NCI-H69 (cell line): ENCODE data around the gene BHLHE40.

Experiments
- DNase-seq: peaks from one replicate; lab custom pipeline; 2025; lab: John Stamatoyannopoulos, UW

The BHLHE40 gene

DNA sequence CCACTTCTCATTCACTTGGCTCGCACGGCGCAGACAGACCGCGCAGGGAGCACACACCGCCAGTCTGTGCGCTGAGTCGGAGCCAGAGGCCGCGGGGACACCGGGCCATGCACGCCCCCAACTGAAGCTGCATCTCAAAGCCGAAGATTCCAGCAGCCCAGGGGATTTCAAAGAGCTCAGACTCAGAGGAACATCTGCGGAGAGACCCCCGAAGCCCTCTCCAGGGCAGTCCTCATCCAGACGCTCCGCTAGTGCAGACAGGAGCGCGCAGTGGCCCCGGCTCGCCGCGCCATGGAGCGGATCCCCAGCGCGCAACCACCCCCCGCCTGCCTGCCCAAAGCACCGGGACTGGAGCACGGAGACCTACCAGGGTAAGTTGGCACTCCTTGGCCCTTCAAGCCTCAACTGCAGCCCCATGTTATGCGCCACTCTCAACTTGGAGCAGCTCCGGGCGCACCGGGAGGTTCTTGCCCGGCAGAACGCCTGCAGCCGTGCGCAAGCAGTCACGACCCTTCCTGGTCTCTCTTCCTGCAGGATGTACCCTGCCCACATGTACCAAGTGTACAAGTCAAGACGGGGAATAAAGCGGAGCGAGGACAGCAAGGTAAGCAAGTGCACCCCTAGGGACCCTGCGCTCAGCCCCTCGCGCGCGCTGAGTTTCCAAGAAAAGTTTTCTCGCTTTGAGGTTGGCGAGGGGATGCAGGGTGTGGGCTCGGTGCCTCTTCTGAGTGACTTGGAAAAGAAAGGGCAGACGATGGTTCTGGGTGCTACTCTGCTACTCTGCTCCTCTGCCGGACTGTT is at the start of gene BHLHE40:
Gene BHLHE40 (plus strand): TSS at position 10 of the 801 bp plus-strand sequence. CDS start 282 bp downstream, at position 292.
- DNase-seq = peak; percentile 63

DNA sequence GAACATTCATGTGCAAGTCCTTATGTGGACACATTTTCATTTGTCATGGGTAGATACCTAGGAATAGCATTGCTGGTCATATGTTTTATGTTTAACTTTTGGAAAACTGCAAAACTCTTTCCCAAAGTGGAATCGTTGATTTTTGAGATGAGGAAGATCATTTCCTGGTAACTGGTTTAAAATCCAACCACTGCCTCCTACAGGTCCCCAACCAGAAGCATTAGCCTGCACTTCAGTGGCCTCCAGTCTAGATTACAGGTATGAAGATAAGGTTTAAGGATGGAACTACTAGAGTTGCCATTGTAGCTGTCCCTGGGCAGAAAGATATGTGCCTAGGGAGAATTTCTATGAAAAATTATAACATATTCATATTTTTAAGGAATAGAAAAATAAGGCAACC is 48.7 kb upstream of the BHLHE40 start:
- no peak for DNase-seq

DNA sequence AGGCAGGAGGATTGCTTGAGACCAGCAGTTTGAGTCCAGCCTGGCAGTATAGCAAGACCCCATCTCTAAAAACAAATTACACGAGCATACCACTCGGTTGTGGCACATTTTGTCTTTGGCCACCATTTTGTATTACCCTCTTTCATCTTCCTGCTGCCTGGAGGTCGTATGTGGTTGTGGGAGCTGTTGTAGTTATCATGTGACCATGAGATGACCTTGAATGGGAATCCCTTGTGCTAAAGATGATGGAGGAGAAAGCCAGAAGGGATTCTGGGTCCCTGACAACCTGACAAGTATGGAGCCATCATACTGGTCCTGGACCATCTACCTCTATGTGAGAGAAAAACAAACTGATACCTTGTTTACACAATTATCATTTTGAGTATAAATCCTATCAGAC is 45.2 kb upstream of the BHLHE40 start:
- no peak for DNase-seq

DNA sequence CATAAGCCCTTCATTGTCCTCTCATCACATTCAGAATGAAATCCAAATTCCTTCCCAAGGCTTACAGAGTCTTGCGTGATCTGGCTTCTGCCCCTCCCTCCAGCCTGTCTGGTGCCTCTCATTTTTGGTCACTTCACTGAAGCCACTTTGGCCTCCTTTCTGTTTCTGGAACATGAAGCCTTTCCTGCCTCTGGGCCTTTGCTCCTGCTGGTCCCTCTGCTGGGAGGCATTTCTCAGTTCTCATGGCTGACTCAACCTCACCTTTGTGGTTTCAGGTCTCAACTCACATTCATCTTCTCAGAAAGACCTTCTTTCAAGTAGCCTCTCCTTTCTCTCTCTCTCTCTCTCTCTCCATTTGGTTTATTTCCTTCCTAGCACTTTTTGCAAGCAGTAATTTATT is 43.9 kb upstream of the BHLHE40 start:
- DNase-seq = no peak

DNA sequence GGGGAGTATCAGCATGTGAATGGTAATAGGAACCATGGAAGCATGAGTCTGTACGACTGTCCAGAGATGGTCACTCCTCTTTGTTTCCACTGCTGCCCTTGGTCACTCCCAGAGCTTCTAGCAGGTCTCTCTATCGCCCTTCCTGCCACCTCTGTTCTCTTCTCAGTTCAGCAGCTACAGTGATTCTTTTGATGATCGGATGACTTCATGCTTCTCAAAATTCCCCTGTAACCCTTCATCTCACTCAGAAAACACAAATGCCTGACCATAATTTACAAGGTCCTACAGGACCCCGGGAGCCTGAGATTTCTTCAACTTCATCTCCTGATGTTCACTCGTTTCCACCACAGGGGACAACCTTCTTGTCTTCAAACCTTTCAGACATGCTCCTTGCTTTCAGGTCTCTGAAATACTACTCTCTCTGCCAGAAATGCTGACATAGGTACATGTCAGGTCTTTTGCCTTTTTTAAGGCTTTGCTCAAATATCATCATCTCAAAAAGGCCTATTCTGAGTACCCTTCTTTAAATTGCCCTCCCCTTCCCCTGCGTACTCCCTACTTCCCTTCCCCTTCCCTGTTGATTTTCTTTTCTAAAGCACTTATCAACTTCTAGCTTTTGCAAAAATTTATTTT is 42.1 kb upstream of the BHLHE40 start:
- DNase-seq = no peak

DNA sequence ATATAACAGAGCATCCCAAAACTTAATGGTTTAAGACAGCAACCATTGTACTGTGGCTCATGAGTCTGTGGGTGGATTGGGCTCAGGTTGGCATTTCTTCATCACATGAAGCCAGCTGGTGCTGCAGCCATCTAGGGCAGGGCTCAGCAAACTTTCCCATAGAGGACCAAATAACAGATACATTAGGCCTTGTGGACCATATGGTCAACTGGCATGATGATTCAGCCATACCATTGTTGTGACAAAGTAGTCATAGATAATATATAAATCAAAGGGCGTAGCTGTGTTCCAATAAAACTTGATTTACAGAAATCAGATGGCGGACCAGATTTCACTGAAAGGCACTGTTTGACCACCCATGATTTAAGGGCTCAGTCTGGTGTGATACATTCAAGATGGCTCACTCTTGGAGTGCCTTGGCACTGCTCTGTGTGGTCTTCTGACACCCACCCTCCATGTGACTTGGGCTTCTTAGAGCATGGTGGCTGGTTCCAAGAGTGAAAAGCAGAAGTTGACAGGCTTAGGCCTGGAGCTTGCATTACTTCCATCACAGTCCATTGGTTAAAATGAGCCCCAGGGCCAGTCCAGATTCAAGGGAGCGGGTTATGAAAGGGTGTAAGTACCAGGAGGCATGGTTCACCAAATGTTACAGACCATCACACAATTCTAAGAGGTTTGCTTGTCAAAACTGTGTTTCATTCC is 40.8 kb upstream of the BHLHE40 start:
- peak; percentile 10 for DNase-seq

DNA sequence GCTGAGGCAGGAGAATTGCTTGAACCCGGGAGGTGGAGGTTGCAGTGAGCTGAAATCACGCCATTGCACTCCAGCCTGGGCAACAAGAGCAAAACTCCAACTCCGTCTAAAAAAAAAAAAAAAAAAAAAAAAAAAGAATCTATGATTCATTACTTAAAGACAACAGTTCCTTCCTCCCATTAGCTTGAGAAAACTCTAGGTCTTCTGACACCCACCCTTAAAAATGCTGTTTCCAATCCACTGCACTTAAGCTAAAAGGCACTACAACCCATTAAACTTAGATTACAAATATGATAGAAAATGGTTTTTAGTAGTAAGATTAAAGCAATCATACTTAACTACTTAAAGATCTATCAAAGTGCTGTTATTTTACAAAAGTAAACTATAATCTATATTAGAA is 40.0 kb upstream of the BHLHE40 start:
- no peak for DNase-seq

DNA sequence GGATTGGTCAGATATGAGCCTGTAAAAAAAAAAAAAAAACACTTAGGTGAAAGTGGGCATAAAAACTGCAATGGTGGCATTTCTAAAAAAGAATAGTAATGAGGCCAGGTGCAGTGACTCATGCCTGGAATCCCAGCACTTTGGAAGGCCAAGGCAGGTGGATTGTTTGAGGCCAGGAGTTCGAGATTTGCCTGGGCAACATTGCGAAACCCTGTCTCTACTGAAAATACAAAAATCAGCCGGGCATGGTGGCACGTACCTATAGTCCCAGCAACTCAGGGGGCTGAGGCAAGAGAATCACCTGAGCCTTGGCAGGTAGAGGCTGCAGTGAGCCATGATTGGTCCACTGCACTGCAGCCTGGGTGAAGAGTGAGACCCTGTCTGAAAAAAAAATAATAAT is 38.3 kb upstream of the BHLHE40 start:
- no peak for DNase-seq

DNA sequence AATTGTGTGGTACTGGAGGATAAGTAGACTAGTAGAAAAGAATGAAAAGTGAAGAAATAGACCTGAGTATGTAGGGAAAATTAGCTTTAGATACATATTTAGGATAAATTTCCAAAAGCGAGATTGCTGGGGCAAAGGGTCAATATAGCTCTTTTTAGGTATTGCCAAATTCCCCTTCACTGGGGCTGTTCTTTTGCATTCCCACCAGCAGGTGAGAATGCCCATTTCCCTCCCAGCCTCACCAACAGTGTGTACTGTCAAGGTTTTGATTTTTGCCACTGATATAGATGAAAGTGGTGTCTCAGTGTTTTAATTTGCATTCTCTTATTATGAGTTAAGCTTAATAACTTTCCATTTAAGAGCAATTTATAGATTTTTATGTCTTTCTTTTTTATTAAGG is 35.7 kb upstream of the BHLHE40 start:
- DNase-seq = no peak

DNA sequence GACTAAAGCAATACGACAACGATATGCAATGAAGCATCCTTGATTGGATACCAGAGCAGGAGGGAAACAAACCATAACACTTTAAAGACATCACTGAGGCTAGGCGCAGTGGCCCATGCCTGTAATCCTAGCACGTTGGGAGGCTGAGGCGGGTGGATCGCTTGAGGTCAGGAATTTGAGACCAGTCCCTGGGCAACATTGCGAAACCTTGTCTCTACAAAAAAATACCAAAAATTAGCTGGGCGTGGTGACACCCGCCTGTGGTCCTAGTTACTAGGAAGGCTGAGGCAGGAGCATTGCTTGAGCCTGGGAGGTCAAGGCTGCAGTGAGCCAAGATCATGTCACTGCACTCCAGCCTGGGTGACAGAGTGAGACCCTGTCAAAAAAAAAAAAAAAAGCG is 33.9 kb upstream of the BHLHE40 start:
- no peak for DNase-seq

DNA sequence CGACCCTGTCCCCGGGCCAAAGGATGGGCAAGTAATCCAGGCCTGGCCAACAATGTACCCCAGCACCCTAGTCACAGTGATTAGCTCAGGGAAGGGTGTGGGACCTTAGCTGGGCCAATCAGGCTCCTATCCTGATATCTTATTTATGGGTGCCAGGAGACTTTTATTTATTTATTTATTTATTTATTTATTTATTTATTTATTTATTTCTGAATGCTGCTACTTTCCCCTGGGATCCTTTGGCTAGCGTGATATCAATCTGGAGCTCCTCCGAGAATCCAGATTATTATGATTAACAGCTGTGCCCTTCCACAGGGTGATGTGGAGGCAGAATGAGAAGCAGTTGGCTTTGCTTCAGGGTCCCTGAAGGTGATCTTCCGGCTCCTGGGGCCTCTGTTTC is 32.2 kb upstream of the BHLHE40 start:
- DNase-seq = no peak

DNA sequence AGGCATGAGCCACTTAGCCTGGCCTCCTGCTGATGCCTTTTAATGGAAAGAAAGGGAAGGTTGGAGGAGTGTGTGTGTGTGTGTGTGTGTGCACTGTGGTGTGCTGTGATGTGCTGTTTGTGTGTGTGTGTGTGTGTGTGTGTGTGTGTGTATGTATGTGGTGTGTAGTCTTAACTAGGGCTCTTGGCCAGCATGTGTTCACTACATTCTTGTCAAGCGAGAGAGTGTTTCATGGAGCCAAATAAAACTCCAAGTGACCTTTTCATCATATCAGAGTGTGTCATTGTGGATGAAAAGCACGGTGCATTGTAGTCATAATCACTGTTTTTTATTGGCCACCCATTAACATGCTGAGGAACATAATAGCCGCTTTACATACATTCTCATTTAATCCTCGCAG is 30.8 kb upstream of the BHLHE40 start:
- DNase-seq = peak; percentile 62

DNA sequence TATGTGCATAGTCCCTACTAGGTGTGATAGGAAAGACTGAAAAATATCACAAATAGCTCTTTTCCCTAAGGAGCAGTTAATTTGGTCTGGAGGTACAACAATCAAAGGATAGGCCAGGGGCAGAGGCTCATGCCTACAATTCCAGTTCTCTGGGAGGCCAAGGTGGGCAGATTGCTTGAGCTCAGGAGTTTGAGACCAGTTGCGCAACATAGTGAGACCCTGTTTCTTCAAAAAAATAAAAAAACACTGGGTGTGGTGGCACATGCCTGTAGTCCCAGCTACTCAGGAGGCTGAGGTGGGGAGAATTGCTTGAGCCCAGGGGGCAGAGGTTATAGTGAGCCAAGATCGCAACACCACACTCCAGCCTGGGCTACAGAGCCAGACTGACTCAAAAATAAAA is 30.2 kb upstream of the BHLHE40 start:
- DNase-seq = no peak

DNA sequence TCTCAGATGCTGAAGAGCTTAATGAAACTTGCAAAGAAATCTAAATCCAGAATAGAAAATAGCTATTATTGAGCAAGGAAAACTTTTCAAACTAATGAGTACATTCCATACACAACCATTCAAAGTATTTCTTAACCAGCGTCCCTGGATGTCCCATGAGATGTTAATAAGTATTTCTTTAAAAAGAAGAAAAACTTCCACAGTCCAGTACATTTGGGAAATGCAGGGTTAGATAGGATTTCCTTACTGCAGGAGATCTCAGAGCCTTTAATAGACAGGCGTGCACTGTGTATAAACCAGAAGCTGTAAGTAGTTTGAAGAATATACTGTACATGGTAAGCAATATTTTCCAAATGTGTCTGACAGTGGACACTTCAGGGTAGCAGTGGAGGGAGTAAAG is 29.6 kb upstream of the BHLHE40 start:
- no peak for DNase-seq

DNA sequence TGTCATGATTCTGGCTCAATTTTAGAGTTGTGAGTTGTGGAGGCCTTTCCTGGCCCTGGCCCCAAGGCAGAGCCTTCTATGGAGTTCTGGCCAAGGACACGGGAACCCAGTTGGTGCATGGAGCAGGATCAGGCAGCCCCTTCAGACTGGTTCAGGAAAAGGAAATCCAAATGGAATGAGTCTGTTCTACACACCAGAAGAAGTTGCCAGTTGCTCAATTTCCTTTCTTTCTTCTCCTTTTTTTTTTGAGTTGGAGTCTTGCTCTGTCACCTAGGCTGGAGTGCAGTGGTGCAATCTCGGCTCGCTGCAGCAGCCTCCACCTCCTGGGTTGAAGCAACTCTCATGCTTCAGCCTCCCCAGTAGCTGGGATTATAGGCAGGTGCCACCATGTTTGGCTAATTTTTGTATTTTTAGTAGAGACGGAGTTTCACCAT is 28.9 kb upstream of the BHLHE40 start:
- DNase-seq = no peak

DNA sequence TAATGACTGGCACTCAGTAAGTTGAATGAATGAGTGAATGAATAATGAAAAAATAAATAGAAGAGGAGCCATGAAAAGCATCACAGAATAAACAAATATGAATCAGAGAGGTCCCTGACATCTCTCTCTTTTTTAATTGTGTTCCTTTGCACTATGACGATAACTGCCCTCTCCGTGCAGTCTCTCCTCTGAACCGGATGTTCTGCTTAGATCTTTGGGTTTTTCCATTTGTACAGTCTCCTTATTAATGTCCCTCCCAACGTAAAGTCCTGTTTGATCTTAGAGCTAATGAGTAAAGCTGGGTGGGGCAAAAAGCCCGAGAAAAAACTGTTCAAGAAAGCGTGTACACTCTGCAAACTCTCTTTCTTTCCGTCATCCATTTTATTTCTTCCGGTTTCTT is 28.3 kb upstream of the BHLHE40 start:
- DNase-seq = peak; percentile 48

DNA sequence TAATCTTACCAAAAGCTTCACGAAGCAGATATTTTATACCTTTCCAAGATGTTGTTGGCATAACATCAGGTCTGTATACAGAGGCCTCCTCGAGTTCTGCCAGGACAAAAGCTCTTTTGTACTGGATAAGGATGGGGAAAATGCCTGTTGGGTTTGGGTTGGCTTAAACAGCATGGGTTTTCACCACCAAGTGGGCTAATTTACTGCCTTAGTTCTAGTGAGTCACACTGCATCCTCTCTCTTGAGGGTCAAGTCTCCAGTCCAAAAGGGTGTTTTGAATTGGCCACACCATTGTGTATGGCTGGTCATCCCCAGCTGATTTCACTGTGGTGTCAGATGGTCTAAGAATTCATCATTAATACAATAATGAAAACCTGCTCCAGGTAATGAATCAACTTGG is 26.1 kb upstream of the BHLHE40 start:
- no peak for DNase-seq

DNA sequence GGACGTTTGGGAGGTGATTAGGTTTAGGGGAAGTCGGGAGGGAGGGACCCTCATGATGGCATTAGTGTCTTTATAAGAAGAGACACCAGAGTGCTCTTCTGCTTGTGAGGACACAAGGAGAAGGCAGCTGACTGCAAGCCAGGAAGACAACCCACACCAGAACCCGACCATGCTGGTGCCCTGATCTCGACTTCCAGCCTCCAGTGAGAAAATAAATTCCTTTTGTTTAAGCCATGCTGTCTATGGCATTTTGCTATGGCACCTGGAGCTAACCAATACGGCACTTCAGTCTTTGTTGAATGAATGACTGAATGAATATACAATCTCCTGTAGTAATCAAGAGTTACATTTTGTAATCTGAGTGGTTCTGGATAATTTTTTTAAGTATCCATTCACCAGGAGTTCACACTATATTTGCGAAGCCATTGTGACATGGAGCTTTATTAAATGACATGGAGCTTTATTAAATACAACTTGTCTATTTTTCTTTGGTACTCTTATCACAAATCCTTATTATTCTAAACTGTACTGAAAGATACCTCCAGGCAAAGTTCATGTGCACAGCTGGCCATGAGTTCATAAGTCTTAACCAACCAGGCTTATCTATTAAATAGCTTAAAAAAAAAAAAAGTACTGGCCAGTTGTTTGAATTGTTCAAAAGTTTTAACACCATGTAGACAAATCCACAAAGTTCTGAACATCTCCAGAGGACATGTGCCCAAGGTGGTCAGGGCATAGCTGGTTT is 24.8 kb upstream of the BHLHE40 start:
- no peak for DNase-seq

DNA sequence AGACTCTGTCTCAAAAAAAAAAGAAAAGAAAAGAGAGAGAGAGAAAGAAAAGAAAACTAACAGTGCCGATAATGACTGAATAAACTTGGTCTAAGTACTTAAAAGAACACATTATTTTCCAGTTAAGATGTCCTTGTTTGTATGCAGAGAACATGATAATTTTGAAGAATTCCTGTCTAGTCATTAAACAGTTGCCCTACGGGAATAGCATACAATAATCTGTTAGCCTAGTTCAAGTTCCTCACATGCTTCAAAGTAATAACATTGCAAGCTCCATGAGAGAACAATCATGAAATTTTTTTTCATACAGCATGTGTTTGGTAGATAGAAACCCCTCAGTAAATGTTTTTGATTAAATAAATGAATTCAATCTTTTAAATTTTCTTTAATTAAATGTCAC is 23.1 kb upstream of the BHLHE40 start:
- no peak for DNase-seq

DNA sequence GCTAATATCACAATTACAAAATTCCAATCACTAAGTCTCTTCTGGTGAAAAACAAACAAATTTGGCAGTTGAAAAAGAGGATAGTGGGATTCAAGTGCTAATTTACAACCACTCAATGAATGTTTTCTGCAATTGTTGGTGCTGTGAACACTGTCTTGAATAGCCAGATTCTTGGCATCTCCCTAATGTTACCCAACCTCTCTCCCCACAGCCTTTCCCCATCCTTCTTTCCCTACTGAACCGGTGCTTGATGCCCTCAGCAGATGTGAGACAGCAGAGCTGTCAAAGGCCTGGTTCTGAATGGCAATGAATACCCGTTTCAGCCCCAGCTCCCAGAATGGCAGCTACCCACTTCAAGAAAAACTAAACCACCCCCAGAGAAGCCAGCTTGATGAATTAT is 22.5 kb upstream of the BHLHE40 start:
- no peak for DNase-seq

DNA sequence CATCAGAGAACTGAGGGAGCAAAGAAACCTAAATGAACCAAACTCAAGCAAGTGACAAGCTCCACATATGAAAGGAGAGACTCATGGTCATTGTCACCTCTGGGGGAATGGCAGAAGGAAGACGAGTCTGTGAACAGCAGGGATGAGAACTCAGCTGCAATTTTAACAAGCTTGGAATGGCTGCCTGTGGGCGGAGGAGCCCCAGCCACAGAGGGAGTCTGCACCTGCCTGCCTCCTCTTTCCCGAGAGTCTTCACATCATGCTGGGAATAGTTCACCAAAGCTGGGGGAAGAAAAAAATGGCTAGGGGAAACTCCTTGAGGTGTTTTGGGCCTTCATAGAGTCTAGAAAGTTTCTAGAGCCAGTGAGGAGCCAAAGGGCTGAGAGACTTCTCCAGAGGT is 21.3 kb upstream of the BHLHE40 start:
- no peak for DNase-seq

DNA sequence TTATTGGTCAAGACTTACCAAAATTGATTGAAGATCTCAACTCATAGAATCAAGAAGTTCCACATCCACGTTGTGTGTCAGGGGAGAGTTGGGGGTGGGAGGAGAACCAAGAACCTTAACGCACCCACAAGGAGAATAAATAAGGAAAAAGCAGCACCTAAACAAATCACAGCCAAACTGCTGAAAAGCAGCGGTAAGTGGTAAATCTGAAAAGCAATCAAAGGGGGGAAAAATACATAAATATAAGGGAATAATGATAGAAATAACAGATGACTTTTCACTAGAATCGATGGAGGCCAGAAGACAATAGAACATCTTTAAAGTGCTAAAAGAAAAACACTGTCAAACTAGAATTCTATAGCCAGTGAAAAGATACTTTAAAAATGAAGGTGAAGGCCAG is 20.1 kb upstream of the BHLHE40 start:
- no peak for DNase-seq
